Measurements from ENCODE around the gene SPATA1. TPM values are rescaled to one million over a fixed set of nuclear protein-coding genes. Genes with fewer than 3 reads are reported as not detected.
"Not testable (repeated sequence)": the region's sequence is repeated elsewhere in the genome, so short reads cannot be mapped to it uniquely, and the experiment has no call there.

The SPATA1 gene
- polyA plus RNA-seq, 5 donors = 2.3 to 4.0 (median 3.5) TPM

DNA sequence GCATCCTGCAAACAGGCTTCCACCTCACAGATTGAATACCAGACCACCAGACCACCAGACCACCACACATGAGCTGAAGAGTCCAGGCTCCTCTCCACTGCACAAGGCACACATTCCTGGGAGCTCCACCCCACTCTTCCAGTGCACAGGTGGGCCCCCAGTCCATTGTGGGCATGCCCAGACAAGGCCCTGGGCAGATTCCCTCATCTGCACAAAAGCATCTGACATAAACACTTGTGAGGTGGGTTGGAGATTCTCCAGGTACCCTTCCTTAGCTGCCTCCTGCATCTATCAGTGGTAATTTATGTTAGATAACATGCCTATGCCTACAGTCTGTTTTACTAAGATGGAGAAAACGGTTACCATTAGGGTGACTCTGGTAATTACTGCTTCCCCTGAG is 79.6 kb downstream of the SPATA1 start:
- DNase-seq = no peak

- DNase-seq = no peak
These were observed 80.9 kb downstream of the SPATA1 start for GRCh38 chr1:84587099-84587498.

GRCh38 chr1:84594959-84595358 is 88.8 kb downstream of the SPATA1 start:
- not testable (repeated sequence) for DNase-seq

- no peak for DNase-seq
These were observed 90.8 kb downstream of the SPATA1 start for GRCh38 chr1:84597011-84597410.

GRCh38 chr1:84598418-84598817 is 92.2 kb downstream of the SPATA1 start:
- no peak for DNase-seq

- no peak for DNase-seq
These were observed 92.9 kb downstream of the SPATA1 start for GRCh38 chr1:84598846-84599741.

- DNase-seq = no peak
These were observed 94.6 kb downstream of the SPATA1 start for GRCh38 chr1:84600796-84601195.

- DNase-seq = no peak
These were observed 97.0 kb downstream of the SPATA1 start for GRCh38 chr1:84603223-84603622.

- DNase-seq = no peak
These were observed 98.0 kb downstream of the SPATA1 start for GRCh38 chr1:84603941-84604830.

DNA sequence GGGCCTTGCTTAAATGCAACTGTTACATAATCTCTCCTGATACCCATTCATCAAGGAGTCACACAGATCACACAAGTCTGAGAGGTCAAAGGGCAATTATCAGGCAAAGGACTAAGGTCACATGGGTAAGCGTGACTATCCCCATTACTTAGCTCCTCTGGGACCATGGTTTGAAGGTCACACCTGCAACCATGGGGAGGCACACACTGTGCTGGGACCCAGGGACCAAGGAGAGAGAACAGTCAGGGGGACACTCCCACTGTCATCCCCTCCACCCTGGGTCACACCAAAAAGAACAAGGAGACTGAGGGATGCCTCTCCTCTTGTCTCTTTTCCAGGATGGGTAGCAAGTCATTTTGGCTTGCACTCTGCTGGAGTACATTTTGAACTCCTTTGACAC is 99.0 kb downstream of the SPATA1 start:
- DNase-seq = no peak

GRCh38 chr1:84606977-84607376 is 100.8 kb downstream of the SPATA1 start:
- no peak for DNase-seq

DNA sequence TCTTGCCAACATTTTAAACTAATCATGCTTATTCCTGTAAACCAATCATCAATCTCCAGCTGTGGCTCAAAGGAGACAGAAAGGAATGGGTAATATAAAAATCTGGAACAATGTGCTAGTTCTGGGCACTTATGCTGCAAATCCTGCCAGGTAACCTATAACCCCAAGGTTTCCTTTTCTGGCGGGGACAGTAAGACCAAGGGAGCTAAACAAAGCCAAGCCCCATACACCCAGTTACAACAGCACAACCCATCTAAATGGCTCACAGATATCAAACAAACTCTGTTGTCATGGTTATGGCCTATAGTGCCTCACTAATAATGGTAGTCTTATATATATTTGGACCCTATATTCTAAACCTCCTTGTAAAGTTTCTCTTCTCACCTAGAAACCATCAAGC is 104.9 kb downstream of the SPATA1 start:
- DNase-seq = no peak

- DNase-seq = no peak
These were observed 105.6 kb downstream of the SPATA1 start for GRCh38 chr1:84611796-84612195.

DNA sequence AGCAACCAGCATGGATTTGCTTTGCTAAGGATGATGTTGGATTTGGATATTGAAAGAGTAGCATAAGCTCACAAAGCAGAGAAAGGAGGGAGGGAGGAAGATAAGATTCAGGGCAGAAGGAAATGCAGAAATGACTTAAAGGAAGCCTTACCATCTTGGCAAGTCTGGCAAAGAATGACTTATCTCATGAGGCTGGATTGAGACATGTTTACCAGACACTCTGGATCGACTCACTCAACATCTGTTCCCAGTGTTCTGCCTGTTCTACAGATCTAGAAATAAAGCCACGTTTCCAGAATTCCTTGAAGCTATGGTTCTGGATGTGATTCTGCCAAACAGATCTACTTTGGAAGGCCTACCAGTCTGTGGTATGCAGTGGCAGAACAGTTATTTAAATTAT is 106.8 kb downstream of the SPATA1 start:
- DNase-seq = no peak

DNA sequence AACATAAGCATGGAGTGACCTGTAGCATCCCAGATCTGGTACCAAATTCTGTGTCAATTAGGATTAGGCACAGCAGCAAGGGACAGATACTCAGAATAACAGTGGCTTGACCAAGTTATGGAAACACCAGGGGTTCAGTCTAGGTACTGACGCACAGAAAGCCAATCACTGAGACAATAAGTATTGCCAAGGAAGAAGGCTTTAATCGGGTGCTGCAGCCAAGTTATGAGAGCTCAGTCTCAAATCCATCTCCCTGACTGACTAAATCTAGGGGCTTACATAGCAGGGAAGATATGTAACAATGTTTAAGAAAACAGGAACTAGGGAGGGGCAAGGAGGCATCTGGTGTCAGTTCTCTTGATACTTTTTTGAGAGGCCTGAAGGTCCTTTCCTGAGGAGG is 107.7 kb downstream of the SPATA1 start:
- DNase-seq = no peak

- DNase-seq = no peak
These were observed 109.6 kb downstream of the SPATA1 start for GRCh38 chr1:84615790-84616189.

Other genes with a start within 250 kb of the SPATA1 start
- 10 to 100 TPM in 1 of 5 donors, 1 to 10 TPM in 4; 6.9 to 11.3 (median 8.8) TPM for gene SAMD13, start 204.7 kb upstream of the SPATA1 start, polyA plus RNA-seq (ENCODE audit: insufficient read depth in 1 of 5, insufficient read length in 5 of 5, low replicate concordance in 1 of 5)
- under 1 TPM in 2 of 5 donors, not detected in 3; 0.09 to 0.11 TPM for gene DNASE2B, start 107.9 kb upstream of the SPATA1 start, polyA plus RNA-seq (ENCODE audit: insufficient read depth in 1 of 5, insufficient read length in 5 of 5, low replicate concordance in 1 of 5)
- gene RPF1, start 27.1 kb upstream of the SPATA1 start, polyA plus RNA-seq (ENCODE audit: insufficient read depth in 1 of 5, insufficient read length in 5 of 5, low replicate concordance in 1 of 5) = 10 to 100 TPM; 33.7 to 46.6 (median 38.2) TPM
- 100 to 1,000 TPM; 134 to 174 (median 147) TPM for gene GNG5, start 195 bp downstream of the SPATA1 start, polyA plus RNA-seq (ENCODE audit: insufficient read depth in 1 of 5, insufficient read length in 5 of 5, low replicate concordance in 1 of 5)
- gene CTBS, start 68.1 kb downstream of the SPATA1 start, polyA plus RNA-seq (ENCODE audit: insufficient read depth in 1 of 5, insufficient read length in 5 of 5, low replicate concordance in 1 of 5) = 10 to 100 TPM; 10.8 to 17.3 (median 15.2) TPM
- 10 to 100 TPM; 12.3 to 24.9 (median 18.7) TPM for gene SSX2IP, start 184.1 kb downstream of the SPATA1 start, polyA plus RNA-seq (ENCODE audit: insufficient read depth in 1 of 5, insufficient read length in 5 of 5, low replicate concordance in 1 of 5)